A549 (cell line): ENCODE measurements around the gene H2AZ2. TPM values are rescaled to one million over a fixed set of nuclear protein-coding genes. Genes with fewer than 3 reads are reported as not detected.

Source experiments
- ATAC-seq, 2 experiments: fragments of 200-7000 bp in 1 of 2; fragments of >200 bp in 1 of 2; cut with Nextera tagmentation in 1 of 2; cut with Tn5 transposase in 1 of 2; 3 replicates each; pipeline versions ENCODE4 v1.8.0 to v1.9.1; 2018 to 2020; ENCODE audit warnings: mild to moderate bottlenecking in 1 of 2, moderate library complexity in 1 of 2
- CTCF ChIA-PET: fragments of 300-600 bp; sonication (Branson Sonifier 250); formaldehyde crosslinking; extraction: SDS; loops from one replicate; lab custom pipeline; 2021; ENCODE audit warnings: antibody characterized with exemption, inconsistent platforms; lab: Yijun Ruan, JAX
- POLR2A ChIA-PET: fragments of 350-600 bp; formaldehyde crosslinking; extraction: SDS; loops from one replicate; lab custom pipeline; 2021; ENCODE audit warnings: antibody characterized with exemption, inconsistent platforms; lab: Yijun Ruan, JAX
- DNase-seq, 2 experiments: peaks; one replicate each; pipeline versions ENCODE4 v3.0.0 to v3.0.0-alpha.2; 2011 to 2016; ENCODE audit warnings: low read depth in 1 of 2, low spot score in 1 of 2
- FAIRE-seq: peaks from 2 replicates; lab custom pipeline; 2011; peaks lifted over from hg19 to GRCh38; lab: Jason Lieb, UNC
- H3K27ac ChIP-seq, 2 experiments: fragments of >200 bp; sonication (Bioruptor Twin); formaldehyde crosslinking; 3 replicates each; pipeline ENCODE4 v1.5.1; 2016 to 2017
- H3K4me1 ChIP-seq: fragments of >200 bp; sonication (Bioruptor Twin); formaldehyde crosslinking; 3 replicates; pipeline ENCODE4 v1.6.1; 2016
- H3K4me2 ChIP-seq: fragments of >200 bp; sonication (Bioruptor Twin); formaldehyde crosslinking; 3 replicates; pipeline ENCODE4 v1.6.1; 2016
- H3K4me3 ChIP-seq: fragments of >200 bp; sonication (Bioruptor Twin); formaldehyde crosslinking; 3 replicates; pipeline ENCODE4 v1.5.1; 2016
- H3K9me3 ChIP-seq: fragments of >200 bp; sonication (Bioruptor Twin); formaldehyde crosslinking; 3 replicates; pipeline ENCODE4 v1.6.1; 2016
- CBX2 ChIP-seq: fragments of 200-600 bp; sonication (generic); IDR thresholded peaks from 2 replicates; pipeline ENCODE4 v1.6.1; 2016; ENCODE audit warnings: low read depth, mild to moderate bottlenecking, borderline replicate concordance
- CBX8 ChIP-seq: fragments of 200-600 bp; sonication (generic); IDR thresholded peaks from 2 replicates; pipeline ENCODE4 v1.6.1; 2016
- EHF ChIP-seq: fragments of 250-450 bp; sonication (Bioruptor Pico); IDR thresholded peaks from 2 replicates; pipeline ENCODE4 v1.5.0; 2020; ENCODE audit warnings: mild to moderate bottlenecking
- EHMT2 ChIP-seq: fragments of 200-600 bp; sonication (generic); IDR thresholded peaks from 2 replicates; pipeline ENCODE4 v1.6.1; 2016; ENCODE audit warnings: antibody characterized with exemption, low read depth, mild to moderate bottlenecking, moderate library complexity
- EP300 ChIP-seq, 2 experiments: fragments of >200 bp; sonication (Bioruptor Twin); formaldehyde crosslinking; IDR thresholded peaks; 2 replicates in 1 of 2; 3 replicates in 1 of 2; pipeline ENCODE4 v1.6.1; 2016 to 2017
- HDAC2 ChIP-seq: fragments of 200-600 bp; sonication (generic); IDR thresholded peaks from 2 replicates; pipeline ENCODE4 v1.6.1; 2016
- MAZ ChIP-seq: fragments of 150-350 bp; IDR thresholded peaks from 2 replicates; pipeline ENCODE4 v1.6.1; 2014; ENCODE audit warnings: antibody characterized with exemption, low read depth, low read length, borderline replicate concordance
- RARB ChIP-seq: fragments of 250-450 bp; sonication (Bioruptor Pico); IDR thresholded peaks from 2 replicates; pipeline ENCODE4 v1.8.0; 2021; ENCODE audit warnings: mild to moderate bottlenecking, moderate library complexity
- RCOR1 ChIP-seq: fragments of 150-350 bp; IDR thresholded peaks from 2 replicates; pipeline ENCODE4 v1.6.1; 2014; ENCODE audit warnings: antibody characterized with exemption, low read length, low read depth
- SREBF2 ChIP-seq: fragments of 450-650 bp; IDR thresholded peaks from 2 replicates; pipeline ENCODE4 v1.6.1; 2014; ENCODE audit warnings: mild to moderate bottlenecking, moderate library complexity
- WGBS: methylation state at CpG from one replicate; pipeline ENCODE4 v1.1.6; 2017; ENCODE audit errors: missing lambda C conversion rate; 5-methylcytosine and 5-hydroxymethylcytosine counted together
- polyA plus RNA-seq, 4 experiments: library from polyadenylated mRNA; depleted of rRNA in 3 of 4; stranded (reverse); fragments of >200 nt; fragmentation: RNase III in 1 of 4; extraction: RNeasy Plus Mini Kit Qiagen cat#74134 plus additional on column Dnase treatment in 1 of 4; gene quantifications; 2 replicates in 3 of 4; 3 replicates in 1 of 4; pipeline ENCODE4 v1.2.3, GENCODE V29; 2011 to 2017

Gene H2AZ2
- polyA plus RNA-seq, 2 of the 4 experiments (the other 2 are of a cell fraction), result 241 to 262 TPM

GRCh38 chr7:44782460-44782859, 65.4 kb downstream of the H2AZ2 start:
- CTCF ChIA-PET, result interaction anchor here (0.6 to 1.8 kb wide), 2 partner anchors 9 to 53 kb away, joined by 3 to 7 read pairs; no protein-coding TSS in a partner anchor
- ATAC-seq, result no peak
- no peak for FAIRE-seq

More at GRCh38 chr7:44782460-44782859, 65.4 kb downstream of the H2AZ2 start:
- no peak overlapping the region for H3K4me2 ChIP-seq
- TF ChIP-seq EP300 (IDR thresholded peaks at IDR 0.05) (no peak), EHMT2 (no peak), MAZ (no peak), SREBF2 (no peak), EHF (CRISPR knock-in tag) (no peak), CBX2 (no peak), RCOR1 (no peak), CBX8 (no peak), HDAC2 (no peak), RARB (CRISPR knock-in tag) (no peak)
- POLR2A ChIA-PET, result no interaction called here
- no peaks in the 10 kb centered on the region for H3K4me1 ChIP-seq
- H3K27ac ChIP-seq, result no peak overlapping the region
- no peak for DNase-seq
- peaks cover 23% of the 10 kb centered on the region for H3K9me3 ChIP-seq
- WGBS, result 87% methylated on average over 1 of the region's 1 CpG
- no peak overlapping the region for H3K4me3 ChIP-seq

Other genes starting within 250 kb of the H2AZ2 start
- gene OGDH, start 241.5 kb downstream of the H2AZ2 start, polyA plus RNA-seq (2011; rRNA removed), result 32.5 and 37.2 TPM in 2 replicates
- gene OGDH, start 241.5 kb downstream of the H2AZ2 start, polyA plus RNA-seq (2017; fragmentation: RNase III; extraction: RNeasy Plus Mini Kit Qiagen cat#74134 plus additional on column Dnase treatment), result 35.8 to 38.8 TPM (median 37.7 TPM) in 3 replicates
- 4.3 and 6.9 TPM in 2 replicates for gene ZMIZ2, start 99.2 kb downstream of the H2AZ2 start, polyA plus RNA-seq (2011; rRNA removed)
- gene ZMIZ2, start 99.2 kb downstream of the H2AZ2 start, polyA plus RNA-seq (2017; fragmentation: RNase III; extraction: RNeasy Plus Mini Kit Qiagen cat#74134 plus additional on column Dnase treatment), result 21.7 to 24.5 TPM (median 23.9 TPM) in 3 replicates
- 5,366 and 6,016 TPM in 2 replicates for gene PPIA, start 51.4 kb downstream of the H2AZ2 start, polyA plus RNA-seq (2011; rRNA removed)
- gene PPIA, start 51.4 kb downstream of the H2AZ2 start, polyA plus RNA-seq (2017; fragmentation: RNase III; extraction: RNeasy Plus Mini Kit Qiagen cat#74134 plus additional on column Dnase treatment), result 6,452 to 7,028 TPM (median 6,488 TPM) in 3 replicates
- gene PURB, start 37.4 kb upstream of the H2AZ2 start, polyA plus RNA-seq (2011; rRNA removed), result 5.7 and 6.4 TPM in 2 replicates
- gene PURB, start 37.4 kb upstream of the H2AZ2 start, polyA plus RNA-seq (2017; fragmentation: RNase III; extraction: RNeasy Plus Mini Kit Qiagen cat#74134 plus additional on column Dnase treatment), result 10.0 to 11.6 TPM (median 10.4 TPM) in 3 replicates
- gene MYO1G, start 130.9 kb upstream of the H2AZ2 start, polyA plus RNA-seq (2011; rRNA removed), result 0.03 TPM in 1 of 2 replicates, not detected in the other
- gene MYO1G, start 130.9 kb upstream of the H2AZ2 start, polyA plus RNA-seq (2017; fragmentation: RNase III; extraction: RNeasy Plus Mini Kit Qiagen cat#74134 plus additional on column Dnase treatment), result 0.04 to 0.12 TPM (median 0.06 TPM) in 3 replicates
- gene CCM2, start 152.1 kb upstream of the H2AZ2 start, polyA plus RNA-seq (2011; rRNA removed), result 18.9 and 24.8 TPM in 2 replicates
- 33.3 to 38.0 TPM (median 34.6 TPM) in 3 replicates for gene CCM2, start 152.1 kb upstream of the H2AZ2 start, polyA plus RNA-seq (2017; fragmentation: RNase III; extraction: RNeasy Plus Mini Kit Qiagen cat#74134 plus additional on column Dnase treatment)
- 0.03 and 0.05 TPM in 2 replicates for gene NACAD, start 240.9 kb upstream of the H2AZ2 start, polyA plus RNA-seq (2011; rRNA removed)
- 0.30 to 0.43 TPM (median 0.40 TPM) in 3 replicates for gene NACAD, start 240.9 kb upstream of the H2AZ2 start, polyA plus RNA-seq (2017; fragmentation: RNase III; extraction: RNeasy Plus Mini Kit Qiagen cat#74134 plus additional on column Dnase treatment)